Tibial nerve (tissue), 3 donors: ENCODE results near the gene RPS23.

Experiments
- POLR2A ChIP-seq, 2 donors: fragments of 450-650 bp; IDR thresholded peaks; one replicate each; pipeline ENCODE4 v1.6.1; 2017; ENCODE audit warnings: antibody characterized with exemption in 2 of 2, mild to moderate bottlenecking in 2 of 2, moderate library complexity in 2 of 2
- TF ChIP-seq, protein P1 (sequence below), 5 experiments: fragments of 200-600 bp in 3 of 5; fragments of 450-650 bp in 2 of 5; sonication (generic) in 3 of 5; IDR thresholded peaks; one replicate each; pipeline ENCODE4 v1.5.1; 2016 to 2019; ENCODE audit warnings: antibody characterized with exemption in 5 of 5, mild to moderate bottlenecking in 3 of 5, moderate library complexity in 2 of 5

DNA sequence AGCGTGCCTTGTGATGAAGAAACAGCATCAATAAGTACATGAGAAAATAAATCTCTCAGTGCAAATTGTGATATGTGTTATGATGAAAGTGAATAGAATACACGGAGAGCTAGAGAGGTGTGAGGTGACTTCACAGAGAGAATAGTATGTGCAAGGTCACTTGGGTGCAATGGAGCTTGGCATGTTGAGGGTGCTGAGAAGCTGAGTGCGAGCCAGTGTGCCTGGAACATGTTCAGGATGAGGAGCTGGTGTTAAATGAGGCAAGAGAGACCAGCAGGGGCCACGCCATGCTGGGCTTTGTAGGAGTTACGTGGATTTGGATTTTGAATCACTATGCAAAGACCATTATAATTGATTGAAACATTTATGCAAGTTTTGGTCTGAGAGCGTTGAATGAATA lies 12.8 kb upstream of the RPS23 start:
- TF ChIP-seq, protein P1, sequence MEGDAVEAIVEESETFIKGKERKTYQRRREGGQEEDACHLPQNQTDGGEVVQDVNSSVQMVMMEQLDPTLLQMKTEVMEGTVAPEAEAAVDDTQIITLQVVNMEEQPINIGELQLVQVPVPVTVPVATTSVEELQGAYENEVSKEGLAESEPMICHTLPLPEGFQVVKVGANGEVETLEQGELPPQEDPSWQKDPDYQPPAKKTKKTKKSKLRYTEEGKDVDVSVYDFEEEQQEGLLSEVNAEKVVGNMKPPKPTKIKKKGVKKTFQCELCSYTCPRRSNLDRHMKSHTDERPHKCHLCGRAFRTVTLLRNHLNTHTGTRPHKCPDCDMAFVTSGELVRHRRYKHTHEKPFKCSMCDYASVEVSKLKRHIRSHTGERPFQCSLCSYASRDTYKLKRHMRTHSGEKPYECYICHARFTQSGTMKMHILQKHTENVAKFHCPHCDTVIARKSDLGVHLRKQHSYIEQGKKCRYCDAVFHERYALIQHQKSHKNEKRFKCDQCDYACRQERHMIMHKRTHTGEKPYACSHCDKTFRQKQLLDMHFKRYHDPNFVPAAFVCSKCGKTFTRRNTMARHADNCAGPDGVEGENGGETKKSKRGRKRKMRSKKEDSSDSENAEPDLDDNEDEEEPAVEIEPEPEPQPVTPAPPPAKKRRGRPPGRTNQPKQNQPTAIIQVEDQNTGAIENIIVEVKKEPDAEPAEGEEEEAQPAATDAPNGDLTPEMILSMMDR (IDR thresholded peaks at IDR 0.05) = no peak
- TF ChIP-seq POLR2A (IDR thresholded peaks at IDR 0.05) = no peak
